Measurements from ENCODE around the gene LPAR2.
A peak's percentile ranks its signal among the peaks of the same experiment; 100 is the strongest.

The LPAR2 gene

GRCh38 chr19:19627621-19628500 lies at the start of gene LPAR2:
TSS of gene LPAR2 (minus strand) at chr19:19628220. CDS start at chr19:19627275, 945 bp downstream.
- TF ChIP-seq EZH2phosphoT487 (IDR thresholded peaks at IDR 0.05; ENCODE audit: low read length), result no peak
- no peak for TF ChIP-seq EZH2 (optimal IDR thresholded peaks at IDR 0.05; ENCODE audit: low read depth, low read length)
- TF ChIP-seq CTCF (IDR thresholded peaks at IDR 0.05; ENCODE audit: low read length), result no peak
- H3K27ac ChIP-seq (ENCODE audit: low read length), result no peak within 1 kb of the TSS
- peak; percentile 59 for DNase-seq
- H4K20me1 ChIP-seq (ENCODE audit: insufficient read depth, low read length), result no peaks in the 10 kb centered on the region
- H3K79me2 ChIP-seq (ENCODE audit: low read length), result no peaks in the 10 kb centered on the region
- peak within 1 kb of the TSS; percentile 60 for H3K4me2 ChIP-seq (ENCODE audit: low read depth, low read length)
- H3K36me3 ChIP-seq (replicated peaks; ENCODE audit: insufficient read depth, low read length), result no peaks in the 10 kb centered on the region
- peak within 1 kb of the TSS; percentile 38; the same call in 1 of the 2 replicates for H3K9ac ChIP-seq (ENCODE audit: low read length)
- no peaks in the 10 kb centered on the region for H3F3A ChIP-seq (ENCODE audit: insufficient read depth, low read length)
- H3K4me1 ChIP-seq (ENCODE audit: low read length), result no peaks in the 10 kb centered on the region
- peak within 1 kb of the TSS; percentile 59 for H3K4me3 ChIP-seq (ENCODE audit: low read length)
- peak within 1 kb of the TSS; percentile 27 for H2AFZ ChIP-seq (ENCODE audit: low read length)
- no peaks in the 10 kb centered on the region for H3K9me2 ChIP-seq (replicated peaks; ENCODE audit: insufficient read depth, low read length)
- H3K9me3 ChIP-seq (replicated peaks; ENCODE audit: insufficient read depth, low read length), result no peaks in the 10 kb centered on the region
- no peaks in the 10 kb centered on the region for H3K27me3 ChIP-seq (replicated peaks; ENCODE audit: insufficient read depth, low read length)

GRCh38 chr19:19677579-19677978 lies 49.6 kb upstream of the LPAR2 start:
- Histone ChIP-seq H3K36me3 (replicated peaks; ENCODE audit: insufficient read depth, low read length) (peaks cover 36% of the 10 kb centered on the region), H3K9me3 (replicated peaks; ENCODE audit: insufficient read depth, low read length) (0 out of 2 replicates have a peak, but pooled peaks cover 3% of the 10 kb centered on the region), H3F3A (ENCODE audit: insufficient read depth, low read length) (no peaks in the 10 kb centered on the region), H3K9ac (ENCODE audit: low read length) (no peak overlapping the region), H3K4me2 (ENCODE audit: low read depth, low read length) (no peak overlapping the region), H4K20me1 (ENCODE audit: insufficient read depth, low read length) (no peaks in the 10 kb centered on the region), H3K4me1 (ENCODE audit: low read length) (no peaks in the 10 kb centered on the region), H2AFZ (ENCODE audit: low read length) (no peak overlapping the region), H3K9me2 (replicated peaks; ENCODE audit: insufficient read depth, low read length) (no peaks in the 10 kb centered on the region), H3K4me3 (ENCODE audit: low read length) (no peak overlapping the region), H3K27me3 (replicated peaks; ENCODE audit: insufficient read depth, low read length) (no peaks in the 10 kb centered on the region), H3K79me2 (ENCODE audit: low read length) (peaks cover 16% of the 10 kb centered on the region), H3K27ac (ENCODE audit: low read length) (no peak overlapping the region)
- DNase-seq, result no peak
- TF ChIP-seq EZH2 (optimal IDR thresholded peaks at IDR 0.05; ENCODE audit: low read depth, low read length), result no peak
- TF ChIP-seq EZH2phosphoT487 (IDR thresholded peaks at IDR 0.05; ENCODE audit: low read length), result no peak
- no peak for TF ChIP-seq CTCF (IDR thresholded peaks at IDR 0.05; ENCODE audit: low read length)

GRCh38 chr19:19674315-19674714 lies 46.3 kb upstream of the LPAR2 start:
- Histone ChIP-seq H3K9ac (ENCODE audit: low read length) (no peak overlapping the region), H3K36me3 (replicated peaks; ENCODE audit: insufficient read depth, low read length) (peaks cover 29% of the 10 kb centered on the region), H3K4me2 (ENCODE audit: low read depth, low read length) (no peak overlapping the region), H2AFZ (ENCODE audit: low read length) (no peak overlapping the region), H3K27ac (ENCODE audit: low read length) (no peak overlapping the region), H3K9me3 (replicated peaks; ENCODE audit: insufficient read depth, low read length) (no peaks in the 10 kb centered on the region), H4K20me1 (ENCODE audit: insufficient read depth, low read length) (no peaks in the 10 kb centered on the region), H3K4me3 (ENCODE audit: low read length) (no peak overlapping the region), H3K4me1 (ENCODE audit: low read length) (no peaks in the 10 kb centered on the region), H3K9me2 (replicated peaks; ENCODE audit: insufficient read depth, low read length) (no peaks in the 10 kb centered on the region), H3F3A (ENCODE audit: insufficient read depth, low read length) (no peaks in the 10 kb centered on the region), H3K27me3 (replicated peaks; ENCODE audit: insufficient read depth, low read length) (no peaks in the 10 kb centered on the region), H3K79me2 (ENCODE audit: low read length) (peaks cover 35% of the 10 kb centered on the region)
- DNase-seq, result no peak
- TF ChIP-seq CTCF (IDR thresholded peaks at IDR 0.05; ENCODE audit: low read length), result no peak
- no peak for TF ChIP-seq EZH2 (optimal IDR thresholded peaks at IDR 0.05; ENCODE audit: low read depth, low read length)
- no peak for TF ChIP-seq EZH2phosphoT487 (IDR thresholded peaks at IDR 0.05; ENCODE audit: low read length)

Data from MM.1S (cell line).